CMK (cell line): ENCODE measurements around the gene PIGM.
"Not testable (repeated sequence)": the region's sequence is repeated elsewhere in the genome, so short reads cannot be mapped to it uniquely, and the experiment has no call there.

Source experiments
- DNase-seq: peaks from one replicate; pipeline ENCODE4 v3.0.0-alpha.2; 2010; ENCODE audit warnings: low read depth

Gene PIGM

GRCh38 chr1:160061369-160062229, 29.8 kb upstream of the PIGM start:
- no peak for DNase-seq

- DNase-seq, result no peak
Measured at GRCh38 chr1:160058087-160058486, 26.3 kb upstream of the PIGM start.

GRCh38 chr1:160056648-160057169, 24.9 kb upstream of the PIGM start:
- DNase-seq, result no peak

GRCh38 chr1:160053548-160054365, 22.0 kb upstream of the PIGM start:
- no peak for DNase-seq

GRCh38 chr1:160052936-160053335, 21.1 kb upstream of the PIGM start:
- no peak for DNase-seq

GRCh38 chr1:160050619-160051018, 18.8 kb upstream of the PIGM start:
- no peak for DNase-seq

- DNase-seq, result not testable (repeated sequence)
Measured at GRCh38 chr1:160050182-160050581, 18.4 kb upstream of the PIGM start.

- peak; percentile 43 for DNase-seq
Measured at GRCh38 chr1:160049101-160049500, 17.3 kb upstream of the PIGM start.

GRCh38 chr1:160048335-160048734, 16.5 kb upstream of the PIGM start:
- no peak for DNase-seq

- DNase-seq, result no peak
Measured at GRCh38 chr1:160047111-160047991, 15.6 kb upstream of the PIGM start.

- DNase-seq, result peak; percentile 98
Measured at GRCh38 chr1:160046494-160047110, 14.8 kb upstream of the PIGM start.

GRCh38 chr1:160045653-160046052, 13.9 kb upstream of the PIGM start:
- DNase-seq, result no peak

- DNase-seq, result no peak
Measured at GRCh38 chr1:160043543-160043942, 11.8 kb upstream of the PIGM start.

- no peak for DNase-seq
Measured at GRCh38 chr1:160040476-160040875, 8.7 kb upstream of the PIGM start.

- no peak for DNase-seq
Measured at GRCh38 chr1:160032165-160032820, 503 bp upstream of the PIGM start.

GRCh38 chr1:160030657-160031364, 979 bp downstream of the PIGM start:
- no peak for DNase-seq

GRCh38 chr1:160028426-160028825, 3.4 kb downstream of the PIGM start:
- no peak for DNase-seq

- DNase-seq, result no peak
Measured at GRCh38 chr1:160025314-160025713, 6.5 kb downstream of the PIGM start.

- no peak for DNase-seq
Measured at GRCh38 chr1:160024195-160024905, 7.4 kb downstream of the PIGM start.
